Natural killer cell (primary cell): ENCODE results near the gene ECT2L. TPM values are rescaled to one million over a fixed set of nuclear protein-coding genes. Genes with fewer than 3 reads are reported as not detected.

Experiments
- ATAC-seq, 3 donors: fragments of 150-1000 bp in 2 of 3; fragments of 200-7000 bp in 1 of 3; cut with Tn5 transposase; 1 replicate in 1 of 3; 2 replicates in 2 of 3; pipeline ENCODE4 v1.10.0; 2021; ENCODE audit warnings: mild to moderate bottlenecking in 2 of 3, moderate library complexity in 2 of 3
- DNase-seq, 2 donors: peaks; one replicate each; pipeline versions ENCODE4 v3.0.0 to v3.0.0-alpha.2; 2013 to 2021; ENCODE audit warnings: mixed read lengths in 1 of 2
- H3K27ac ChIP-seq: one replicate; pipeline ENCODE4 v1.5.1; 2013; ENCODE audit warnings: mild to moderate bottlenecking, low read length
- H3K27me3 ChIP-seq: one replicate; pipeline ENCODE4 v1.6.1; 2013; ENCODE audit warnings: low read length; ENCODE audit not compliant: control insufficient read depth, insufficient read depth
- H3K36me3 ChIP-seq: one replicate; pipeline ENCODE4 v1.6.1; 2013; ENCODE audit warnings: low read length; ENCODE audit not compliant: control insufficient read depth, insufficient read depth
- H3K4me1 ChIP-seq: one replicate; pipeline ENCODE4 v1.6.1; 2013; ENCODE audit warnings: low read length; ENCODE audit not compliant: control insufficient read depth, insufficient read depth
- H3K4me3 ChIP-seq: one replicate; pipeline ENCODE4 v1.5.1; 2013; ENCODE audit warnings: low read length
- H3K9me3 ChIP-seq: one replicate; pipeline ENCODE4 v1.6.1; 2013; ENCODE audit warnings: low read length; ENCODE audit not compliant: control insufficient read depth, insufficient read depth
- H3K27ac Mint-ChIP-seq, 2 donors: one replicate each; pipeline ENCODE4 v1.8.0; 2022; ENCODE audit warnings: mild to moderate bottlenecking in 2 of 2, mixed read lengths in 2 of 2, moderate library complexity in 1 of 2
- H3K27me3 Mint-ChIP-seq, 2 donors: one replicate each; pipeline ENCODE4 v1.8.0; 2022; ENCODE audit warnings: low read depth in 2 of 2, mixed read lengths in 2 of 2
- H3K36me3 Mint-ChIP-seq: one replicate; pipeline ENCODE4 v1.8.0; 2022; ENCODE audit warnings: mixed read lengths
- H3K4me1 Mint-ChIP-seq, 2 donors: one replicate each; pipeline ENCODE4 v1.8.0; 2022; ENCODE audit warnings: mixed read lengths in 2 of 2
- H3K4me3 Mint-ChIP-seq: one replicate; pipeline ENCODE4 v1.8.0; 2022; ENCODE audit warnings: mild to moderate bottlenecking, moderate library complexity, mixed read lengths
- H3K9me3 Mint-ChIP-seq, 2 donors: one replicate each; pipeline ENCODE4 v1.8.0; 2022; ENCODE audit warnings: mixed read lengths in 2 of 2
- CTCF ChIP-seq: fragments of 200-600 bp; IDR thresholded peaks from one replicate; pipeline ENCODE4 v1.8.0; 2022; ENCODE audit warnings: antibody characterized with exemption
- WGBS: methylation state at CpG from one replicate; pipeline ENCODE4 v1.1.7; 2013; ENCODE audit warnings: missing lambda C conversion rate; ENCODE audit not compliant: insufficient coverage; 5-methylcytosine and 5-hydroxymethylcytosine counted together
- intact Hi-C: fragments of 100-400 bp; cut with micrococcal nuclease; formaldehyde crosslinking; loops from one replicate; pipeline ENCODE4 v1.14.2; 2022
- total RNA-seq, 4 donors: library from RNA; stranded (reverse); fragments of 120-200 nt in 1 of 4; gene quantifications; one replicate each; pipeline versions ENCODE4 v1.2.3 to v1.2.4, GENCODE V29; 2013 to 2022

ECT2L gene
- total RNA-seq = under 1 TPM in 1 of 3 donors, not detected in 2; 0.12 TPM
- total RNA-seq (2013) = 0.05 TPM

GRCh38 chr6:138795809-138796603 lies at the start of gene ECT2L:
Gene ECT2L, plus strand, starts transcription at chr6:138796087. Its CDS starts 17,188 bp downstream, at chr6:138813275.
- DNase-seq = no peak
- TF ChIP-seq CTCF = no peak
- 52% methylated on average over 49 of the region's 50 CpGs for WGBS
- Histone ChIP-seq H3K9me3 (no peaks in the 10 kb centered on the region), H3K4me1 (peaks cover 3% of the 10 kb centered on the region), H3K27ac (no peak within 1 kb of the TSS), H3K27me3 (peaks cover 6% of the 10 kb centered on the region), H3K4me3 (no peak within 1 kb of the TSS), H3K36me3 (peaks cover 4% of the 10 kb centered on the region)
- Mint-ChIP-seq H3K27ac (no peak within 1 kb of the TSS), H3K4me3 (no peak within 1 kb of the TSS), H3K9me3 (no peaks in the 10 kb centered on the region), H3K36me3 (peaks cover 10% of the 10 kb centered on the region), H3K4me1 (no peaks in the 10 kb centered on the region), H3K27me3 (peaks cover 3 to 18% of the 10 kb centered on the region in 2 donors)
- intact Hi-C loops = no loop called here
- peak in 2 of 3 donors; percentile 27 to 45 for ATAC-seq

DNA sequence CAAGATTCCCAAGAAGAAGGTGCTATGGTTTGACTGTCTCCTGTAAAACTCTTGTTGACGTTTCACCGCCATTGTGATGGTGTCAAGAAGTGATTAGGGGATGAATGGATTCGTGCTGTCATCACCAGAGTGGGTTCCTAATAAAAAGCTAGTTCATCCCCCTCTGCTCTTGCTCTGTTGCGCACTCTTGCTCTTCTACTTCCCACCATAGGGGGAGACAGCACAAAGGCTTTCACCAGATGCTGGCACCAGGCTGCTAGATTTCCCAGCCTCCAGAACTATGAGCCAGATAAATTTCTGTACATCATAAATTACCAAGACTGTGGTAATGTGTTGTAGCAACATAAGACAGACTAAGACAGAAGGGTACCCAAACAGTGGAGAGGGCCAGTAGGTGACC lies 43.9 kb upstream of the ECT2L start:
- no peaks in the 10 kb centered on the region for H3K27me3 ChIP-seq
- ATAC-seq = no peak
- Mint-ChIP-seq H3K9me3 (no peaks in the 10 kb centered on the region), H3K27ac (no peak overlapping the region), H3K36me3 (no peaks in the 10 kb centered on the region), H3K27me3 (no peaks in the 10 kb centered on the region), H3K4me1 (no peaks in the 10 kb centered on the region), H3K4me3 (no peak overlapping the region)
- H3K27ac ChIP-seq = no peak overlapping the region
- H3K4me1 ChIP-seq = no peaks in the 10 kb centered on the region
- no peak for DNase-seq
- H3K4me3 ChIP-seq = no peak overlapping the region
- intact Hi-C loops = no loop called here
- TF ChIP-seq CTCF = no peak
- WGBS = 98% methylated on average over 4 of the region's 4 CpGs
- H3K9me3 ChIP-seq = no peaks in the 10 kb centered on the region
- H3K36me3 ChIP-seq = no peaks in the 10 kb centered on the region

GRCh38 chr6:138757136-138757535 lies 38.8 kb upstream of the ECT2L start:
- TF ChIP-seq CTCF = no peak
- H3K27me3 Mint-ChIP-seq = no peaks in the 10 kb centered on the region
- intact Hi-C loops = no loop called here
- no peaks in the 10 kb centered on the region for H3K9me3 Mint-ChIP-seq
- no peaks in the 10 kb centered on the region for H3K36me3 ChIP-seq
- H3K27ac Mint-ChIP-seq = no peak overlapping the region
- DNase-seq (no peak), ATAC-seq (no peak)
- no peak overlapping the region for H3K4me3 Mint-ChIP-seq
- no peak overlapping the region for H3K27ac ChIP-seq
- no CpG with 5 or more reads among the region's 4 CpGs for WGBS
- no peak overlapping the region for H3K4me3 ChIP-seq
- no peaks in the 10 kb centered on the region for H3K36me3 Mint-ChIP-seq
- H3K4me1 Mint-ChIP-seq = no peaks in the 10 kb centered on the region
- no peaks in the 10 kb centered on the region for H3K9me3 ChIP-seq
- no peaks in the 10 kb centered on the region for H3K27me3 ChIP-seq
- H3K4me1 ChIP-seq = no peaks in the 10 kb centered on the region
